SK-N-SH treated with all-trans-retinoic acid at 6 μM for 48 hours (cell line): ENCODE data around the gene MYL4.

Experiments
- ATAC-seq: fragments of 200-7000 bp; cut with Tn5 transposase; 3 replicates; pipeline ENCODE4 v1.9.1; 2020; ENCODE audit warnings: mild to moderate bottlenecking, moderate library complexity
- ARNTL ChIP-seq: fragments of 450-650 bp; formaldehyde crosslinking; IDR thresholded peaks from 2 replicates; pipeline ENCODE4 v1.5.0; 2020; ENCODE audit warnings: low read depth, mild to moderate bottlenecking, moderate library complexity, borderline replicate concordance
- BACH2 ChIP-seq: fragments of 250-450 bp; sonication (Bioruptor Pico); IDR thresholded peaks from 2 replicates; pipeline ENCODE4 v1.9.0; 2021; ENCODE audit warnings: mild to moderate bottlenecking, borderline replicate concordance
- CREB5 ChIP-seq: fragments of 250-450 bp; sonication (Bioruptor Pico); IDR thresholded peaks from 2 replicates; pipeline ENCODE4 v1.5.1; 2020; ENCODE audit warnings: low read depth, mild to moderate bottlenecking, moderate library complexity
- CSDC2 ChIP-seq: fragments of 250-450 bp; sonication (Bioruptor Pico); IDR thresholded peaks from 2 replicates; pipeline ENCODE4 v1.5.0; 2020; ENCODE audit warnings: mild to moderate bottlenecking, moderate library complexity
- ESRRG ChIP-seq: fragments of 250-450 bp; sonication (Bioruptor Pico); IDR thresholded peaks from 2 replicates; pipeline ENCODE4 v1.6.1; 2021; ENCODE audit warnings: mild to moderate bottlenecking
- GLIS3 ChIP-seq: fragments of 250-450 bp; sonication (Bioruptor Pico); IDR thresholded peaks from 2 replicates; pipeline ENCODE4 v1.5.0; 2020; ENCODE audit warnings: mild to moderate bottlenecking, moderate library complexity
- ISL1 ChIP-seq: fragments of 250-450 bp; sonication (Bioruptor Pico); IDR thresholded peaks from 2 replicates; pipeline ENCODE4 v2.1.2; 2022; ENCODE audit warnings: mild to moderate bottlenecking, moderate library complexity
- OSR1 ChIP-seq: fragments of 250-450 bp; sonication (Bioruptor Pico); IDR thresholded peaks from 2 replicates; pipeline ENCODE4 v1.8.0; 2022; ENCODE audit warnings: moderate library complexity, mild to moderate bottlenecking, inconsistent platforms
- PPARA ChIP-seq: fragments of 250-450 bp; sonication (Bioruptor Pico); IDR thresholded peaks from 2 replicates; pipeline ENCODE4 v1.5.0; 2020; ENCODE audit warnings: mild to moderate bottlenecking, borderline replicate concordance
- RARB ChIP-seq: fragments of 250-450 bp; sonication (Bioruptor Pico); IDR thresholded peaks from 2 replicates; pipeline ENCODE4 v1.8.0; 2021; ENCODE audit warnings: mild to moderate bottlenecking, moderate library complexity
- TCF4 ChIP-seq: fragments of 250-450 bp; sonication (Bioruptor Pico); IDR thresholded peaks from 2 replicates; pipeline ENCODE4 v1.8.0; 2021; ENCODE audit warnings: mild to moderate bottlenecking, moderate library complexity, borderline replicate concordance
- TOX ChIP-seq: fragments of 250-450 bp; sonication (Bioruptor Pico); IDR thresholded peaks from 2 replicates; pipeline ENCODE4 v1.8.0; 2021; ENCODE audit warnings: mild to moderate bottlenecking, moderate library complexity, borderline replicate concordance
- ZFP3 ChIP-seq: fragments of 250-450 bp; sonication (Bioruptor Pico); IDR thresholded peaks from 2 replicates; pipeline ENCODE4 v1.5.0; 2020; ENCODE audit warnings: mild to moderate bottlenecking, moderate library complexity
- ZFP30 ChIP-seq: fragments of 450-650 bp; formaldehyde crosslinking; IDR thresholded peaks from 2 replicates; pipeline ENCODE4 v1.5.0; 2022; ENCODE audit warnings: mild to moderate bottlenecking, moderate library complexity
- ZNF565 ChIP-seq: fragments of 450-650 bp; formaldehyde crosslinking; conservative IDR thresholded peaks from 2 replicates; pipeline ENCODE4 v1.5.0; 2020; ENCODE audit warnings: low read depth, mild to moderate bottlenecking, moderate library complexity
- ZNF70 ChIP-seq: fragments of 450-650 bp; formaldehyde crosslinking; IDR thresholded peaks from 2 replicates; pipeline ENCODE4 v1.5.0; 2020; ENCODE audit warnings: mild to moderate bottlenecking, moderate library complexity
- ZNF8 ChIP-seq: fragments of 450-650 bp; formaldehyde crosslinking; IDR thresholded peaks from 2 replicates; pipeline ENCODE4 v1.5.0; 2020; ENCODE audit warnings: mild to moderate bottlenecking, moderate library complexity
- TF ChIP-seq, protein P1 (sequence below): fragments of 250-450 bp; sonication (Bioruptor Pico); IDR thresholded peaks from 2 replicates; pipeline ENCODE4 v1.5.0; 2020; ENCODE audit warnings: mild to moderate bottlenecking, moderate library complexity
- TF ChIP-seq, protein P2 (sequence below): fragments of 250-450 bp; sonication (Bioruptor Pico); IDR thresholded peaks from 2 replicates; pipeline ENCODE4 v1.5.1; 2021; ENCODE audit warnings: mild to moderate bottlenecking, moderate library complexity
- TF ChIP-seq, protein P3 (sequence below): fragments of 250-450 bp; sonication (Bioruptor Pico); IDR thresholded peaks from 2 replicates; pipeline ENCODE4 v1.8.0; 2021; ENCODE audit warnings: low read depth, mild to moderate bottlenecking, moderate library complexity, borderline replicate concordance

The MYL4 gene

GRCh38 chr17:47192554-47192953 is 16.6 kb upstream of the MYL4 start:
- TF ChIP-seq ZNF565 (CRISPR knock-in tag) (no peak), ZFP3 (CRISPR knock-in tag) (no peak), TCF4 (CRISPR knock-in tag) (no peak)
- ATAC-seq, result no peak

GRCh38 chr17:47193931-47194511 is 15.1 kb upstream of the MYL4 start:
- TF ChIP-seq, protein P1, sequence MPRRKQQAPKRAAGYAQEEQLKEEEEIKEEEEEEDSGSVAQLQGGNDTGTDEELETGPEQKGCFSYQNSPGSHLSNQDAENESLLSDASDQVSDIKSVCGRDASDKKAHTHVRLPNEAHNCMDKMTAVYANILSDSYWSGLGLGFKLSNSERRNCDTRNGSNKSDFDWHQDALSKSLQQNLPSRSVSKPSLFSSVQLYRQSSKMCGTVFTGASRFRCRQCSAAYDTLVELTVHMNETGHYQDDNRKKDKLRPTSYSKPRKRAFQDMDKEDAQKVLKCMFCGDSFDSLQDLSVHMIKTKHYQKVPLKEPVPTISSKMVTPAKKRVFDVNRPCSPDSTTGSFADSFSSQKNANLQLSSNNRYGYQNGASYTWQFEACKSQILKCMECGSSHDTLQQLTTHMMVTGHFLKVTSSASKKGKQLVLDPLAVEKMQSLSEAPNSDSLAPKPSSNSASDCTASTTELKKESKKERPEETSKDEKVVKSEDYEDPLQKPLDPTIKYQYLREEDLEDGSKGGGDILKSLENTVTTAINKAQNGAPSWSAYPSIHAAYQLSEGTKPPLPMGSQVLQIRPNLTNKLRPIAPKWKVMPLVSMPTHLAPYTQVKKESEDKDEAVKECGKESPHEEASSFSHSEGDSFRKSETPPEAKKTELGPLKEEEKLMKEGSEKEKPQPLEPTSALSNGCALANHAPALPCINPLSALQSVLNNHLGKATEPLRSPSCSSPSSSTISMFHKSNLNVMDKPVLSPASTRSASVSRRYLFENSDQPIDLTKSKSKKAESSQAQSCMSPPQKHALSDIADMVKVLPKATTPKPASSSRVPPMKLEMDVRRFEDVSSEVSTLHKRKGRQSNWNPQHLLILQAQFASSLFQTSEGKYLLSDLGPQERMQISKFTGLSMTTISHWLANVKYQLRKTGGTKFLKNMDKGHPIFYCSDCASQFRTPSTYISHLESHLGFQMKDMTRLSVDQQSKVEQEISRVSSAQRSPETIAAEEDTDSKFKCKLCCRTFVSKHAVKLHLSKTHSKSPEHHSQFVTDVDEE (CRISPR knock-in tag), result no peak
- TF ChIP-seq ZFP30 (CRISPR knock-in tag) (no peak), PPARA (CRISPR knock-in tag) (no peak), GLIS3 (CRISPR knock-in tag) (no peak), OSR1 (no peak), TCF4 (CRISPR knock-in tag) (no peak), BACH2 (CRISPR knock-in tag) (no peak), CREB5 (CRISPR knock-in tag) (no peak), ZNF70 (CRISPR knock-in tag) (no peak), ESRRG (no peak)
- TF ChIP-seq, protein P2, sequence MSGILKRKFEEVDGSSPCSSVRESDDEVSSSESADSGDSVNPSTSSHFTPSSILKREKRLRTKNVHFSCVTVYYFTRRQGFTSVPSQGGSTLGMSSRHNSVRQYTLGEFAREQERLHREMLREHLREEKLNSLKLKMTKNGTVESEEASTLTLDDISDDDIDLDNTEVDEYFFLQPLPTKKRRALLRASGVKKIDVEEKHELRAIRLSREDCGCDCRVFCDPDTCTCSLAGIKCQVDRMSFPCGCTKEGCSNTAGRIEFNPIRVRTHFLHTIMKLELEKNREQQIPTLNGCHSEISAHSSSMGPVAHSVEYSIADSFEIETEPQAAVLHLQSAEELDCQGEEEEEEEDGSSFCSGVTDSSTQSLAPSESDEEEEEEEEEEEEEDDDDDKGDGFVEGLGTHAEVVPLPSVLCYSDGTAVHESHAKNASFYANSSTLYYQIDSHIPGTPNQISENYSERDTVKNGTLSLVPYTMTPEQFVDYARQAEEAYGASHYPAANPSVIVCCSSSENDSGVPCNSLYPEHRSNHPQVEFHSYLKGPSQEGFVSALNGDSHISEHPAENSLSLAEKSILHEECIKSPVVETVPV (CRISPR knock-in tag), result no peak
- TF ChIP-seq, protein P3, sequence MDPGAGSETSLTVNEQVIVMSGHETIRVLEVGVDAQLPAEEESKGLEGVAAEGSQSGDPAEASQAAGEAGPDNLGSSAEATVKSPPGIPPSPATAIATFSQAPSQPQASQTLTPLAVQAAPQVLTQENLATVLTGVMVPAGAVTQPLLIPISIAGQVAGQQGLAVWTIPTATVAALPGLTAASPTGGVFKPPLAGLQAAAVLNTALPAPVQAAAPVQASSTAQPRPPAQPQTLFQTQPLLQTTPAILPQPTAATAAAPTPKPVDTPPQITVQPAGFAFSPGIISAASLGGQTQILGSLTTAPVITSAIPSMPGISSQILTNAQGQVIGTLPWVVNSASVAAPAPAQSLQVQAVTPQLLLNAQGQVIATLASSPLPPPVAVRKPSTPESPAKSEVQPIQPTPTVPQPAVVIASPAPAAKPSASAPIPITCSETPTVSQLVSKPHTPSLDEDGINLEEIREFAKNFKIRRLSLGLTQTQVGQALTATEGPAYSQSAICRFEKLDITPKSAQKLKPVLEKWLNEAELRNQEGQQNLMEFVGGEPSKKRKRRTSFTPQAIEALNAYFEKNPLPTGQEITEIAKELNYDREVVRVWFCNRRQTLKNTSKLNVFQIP, result no peak
- ATAC-seq, result no peak

- no peak for ATAC-seq
- TF ChIP-seq, protein P2 (CRISPR knock-in tag), result no peak
- TF ChIP-seq ISL1 (CRISPR knock-in tag) (no peak), TOX (CRISPR knock-in tag) (no peak), ZNF70 (CRISPR knock-in tag) (no peak), ZFP3 (CRISPR knock-in tag) (no peak), ARNTL (CRISPR knock-in tag) (no peak), RARB (CRISPR knock-in tag) (no peak), ZNF8 (CRISPR knock-in tag) (no peak), CSDC2 (CRISPR knock-in tag) (no peak)
These were observed 11.3 kb upstream of the MYL4 start for GRCh38 chr17:47197821-47198220.
